Stromal cell of bone marrow (primary cell): ENCODE measurements around the gene C2orf42.
"Not testable (repeated sequence)": the region's sequence is repeated elsewhere in the genome, so short reads cannot be mapped to it uniquely, and the experiment has no call there.

Experiments
- DNase-seq: peaks from one replicate; pipeline ENCODE4 v3.0.0-alpha.2; 2012; ENCODE audit warnings: low read depth

The C2orf42 gene

GRCh38 chr2:70102323-70102905 lies 88.4 kb downstream of the C2orf42 start:
- DNase-seq, result not testable (repeated sequence)

- DNase-seq, result not testable (repeated sequence)
Observed at GRCh38 chr2:70101686-70102085, 89.1 kb downstream of the C2orf42 start.

- no peak for DNase-seq
Observed at GRCh38 chr2:70101174-70101573, 89.6 kb downstream of the C2orf42 start.
